ENCODE results near the gene HMOX1. TPM values are rescaled to one million over a fixed set of nuclear protein-coding genes. Genes with fewer than 3 reads are reported as not detected.

The HMOX1 gene
- total RNA-seq, 1 donor from 2014 or later = 1.6 TPM

DNA sequence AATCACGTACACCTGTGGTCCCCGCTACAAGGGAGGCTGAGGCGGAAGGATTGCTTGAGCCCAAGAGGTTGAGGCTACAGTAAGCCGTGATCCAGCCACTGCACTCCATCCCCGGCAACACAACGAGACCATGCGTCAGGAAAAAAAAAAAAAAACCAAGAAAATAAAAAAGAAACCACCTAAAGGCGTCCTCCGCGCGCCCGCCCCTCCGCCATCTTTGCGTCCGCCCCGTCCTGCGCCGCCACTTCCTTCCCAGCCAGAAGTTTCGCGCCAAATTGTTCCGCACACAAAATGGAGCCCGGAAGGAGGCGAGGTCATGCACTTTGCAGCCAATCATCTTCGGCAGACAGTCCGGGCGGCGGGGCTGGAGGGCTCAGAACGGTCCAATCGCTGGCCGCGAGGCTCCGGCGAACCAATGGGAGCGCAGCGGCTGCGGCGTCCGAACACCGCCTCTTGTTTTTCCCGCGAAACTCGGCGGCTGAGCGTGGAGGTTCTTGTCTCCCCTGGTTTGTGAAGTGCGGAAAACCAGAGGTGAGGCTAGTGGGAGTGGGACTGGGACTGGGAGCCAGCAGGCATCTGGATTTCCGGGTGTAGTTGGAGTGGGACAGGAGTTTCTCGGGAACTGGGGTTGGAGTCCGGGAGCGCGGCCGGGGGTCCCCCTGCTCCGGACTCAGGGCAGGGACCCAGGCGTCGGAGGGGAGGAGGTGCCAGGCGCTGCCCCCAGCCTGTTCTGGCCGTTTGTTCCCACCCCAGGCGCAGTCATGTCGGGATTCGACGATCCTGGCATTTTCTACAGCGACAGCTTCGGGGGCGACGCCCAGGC, 19.0 kb downstream of the HMOX1 start, which contains the start of gene MCM5:
Gene MCM5 (plus strand): TSS at position 463 of the 823 bp plus-strand sequence. CDS start 299 bp downstream, at position 762.
- TF ChIP-seq, protein P1, sequence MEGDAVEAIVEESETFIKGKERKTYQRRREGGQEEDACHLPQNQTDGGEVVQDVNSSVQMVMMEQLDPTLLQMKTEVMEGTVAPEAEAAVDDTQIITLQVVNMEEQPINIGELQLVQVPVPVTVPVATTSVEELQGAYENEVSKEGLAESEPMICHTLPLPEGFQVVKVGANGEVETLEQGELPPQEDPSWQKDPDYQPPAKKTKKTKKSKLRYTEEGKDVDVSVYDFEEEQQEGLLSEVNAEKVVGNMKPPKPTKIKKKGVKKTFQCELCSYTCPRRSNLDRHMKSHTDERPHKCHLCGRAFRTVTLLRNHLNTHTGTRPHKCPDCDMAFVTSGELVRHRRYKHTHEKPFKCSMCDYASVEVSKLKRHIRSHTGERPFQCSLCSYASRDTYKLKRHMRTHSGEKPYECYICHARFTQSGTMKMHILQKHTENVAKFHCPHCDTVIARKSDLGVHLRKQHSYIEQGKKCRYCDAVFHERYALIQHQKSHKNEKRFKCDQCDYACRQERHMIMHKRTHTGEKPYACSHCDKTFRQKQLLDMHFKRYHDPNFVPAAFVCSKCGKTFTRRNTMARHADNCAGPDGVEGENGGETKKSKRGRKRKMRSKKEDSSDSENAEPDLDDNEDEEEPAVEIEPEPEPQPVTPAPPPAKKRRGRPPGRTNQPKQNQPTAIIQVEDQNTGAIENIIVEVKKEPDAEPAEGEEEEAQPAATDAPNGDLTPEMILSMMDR (IDR thresholded peaks at IDR 0.05; ENCODE audit: unreplicated experiment) = no peak
- DNase-seq (ENCODE audit: low spot score in 2 of 2, unreplicated experiment in 2 of 2) = peak; percentile 89 to 94
- Mint-ChIP-seq H3K27me3 (ENCODE audit: low read depth) (no peaks in the 10 kb centered on the region), H3K9me3 (no peaks in the 10 kb centered on the region), H3K4me3 (peak within 1 kb of the TSS; percentile 99), H3K4me1 (peaks cover 26% of the 10 kb centered on the region), H3K27ac (peak within 1 kb of the TSS; percentile 95), H3K36me3 (peaks cover 3% of the 10 kb centered on the region)

GRCh38 chr22:35400501-35400790, 19.6 kb downstream of the HMOX1 start:
- Mint-ChIP-seq H3K4me1 (peaks cover 26% of the 10 kb centered on the region), H3K27me3 (ENCODE audit: low read depth) (no peaks in the 10 kb centered on the region), H3K9me3 (no peaks in the 10 kb centered on the region), H3K27ac (no peak overlapping the region), H3K36me3 (peaks cover 3% of the 10 kb centered on the region), H3K4me3 (peak overlapping the region; percentile 99)
- TF ChIP-seq, protein P1 (IDR thresholded peaks at IDR 0.05; ENCODE audit: unreplicated experiment) = no peak
- no peak for DNase-seq (ENCODE audit: low spot score in 2 of 2, unreplicated experiment in 2 of 2)

GRCh38 chr22:35401863-35402262, 21.0 kb downstream of the HMOX1 start:
- H3K4me3 Mint-ChIP-seq = peak overlapping the region; percentile 73

DNA sequence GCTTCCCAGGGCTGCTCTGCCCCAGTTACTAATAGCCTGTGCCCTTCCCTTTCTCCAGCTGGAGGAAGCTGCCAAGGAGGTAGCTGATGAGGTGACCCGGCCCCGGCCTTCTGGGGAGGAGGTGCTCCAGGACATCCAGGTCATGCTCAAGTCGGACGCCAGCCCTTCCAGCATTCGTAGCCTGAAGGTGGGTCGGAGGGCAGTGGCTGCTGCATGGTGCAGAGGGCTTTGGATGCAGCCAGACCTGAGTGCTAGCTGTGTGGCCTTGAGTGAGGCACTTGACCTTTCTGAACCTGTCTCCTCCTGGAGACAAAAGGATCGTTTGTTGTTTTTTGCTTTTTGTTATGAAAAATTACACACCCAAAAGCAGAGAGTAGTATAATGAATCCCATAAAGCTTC, 22.5 kb downstream of the HMOX1 start:
- H3K27ac Mint-ChIP-seq = no peak overlapping the region
- H3K27me3 Mint-ChIP-seq (ENCODE audit: low read depth) = no peaks in the 10 kb centered on the region
- peaks cover 20% of the 10 kb centered on the region for H3K36me3 Mint-ChIP-seq
- TF ChIP-seq, protein P1 (IDR thresholded peaks at IDR 0.05; ENCODE audit: unreplicated experiment) = no peak
- no peak for DNase-seq (ENCODE audit: low spot score in 2 of 2, unreplicated experiment in 2 of 2)
- no peak overlapping the region for H3K4me3 Mint-ChIP-seq
- peaks cover 23% of the 10 kb centered on the region for H3K4me1 Mint-ChIP-seq
- no peaks in the 10 kb centered on the region for H3K9me3 Mint-ChIP-seq

More at GRCh38 chr22:35401863-35402262, 21.0 kb downstream of the HMOX1 start:
- TF ChIP-seq, protein P1 (IDR thresholded peaks at IDR 0.05; ENCODE audit: unreplicated experiment) = no peak
- H3K27ac Mint-ChIP-seq = no peak overlapping the region
- H3K4me1 Mint-ChIP-seq = peaks cover 26% of the 10 kb centered on the region
- peaks cover 9% of the 10 kb centered on the region for H3K36me3 Mint-ChIP-seq
- no peak for DNase-seq (ENCODE audit: low spot score in 2 of 2, unreplicated experiment in 2 of 2)
- no peaks in the 10 kb centered on the region for H3K27me3 Mint-ChIP-seq (ENCODE audit: low read depth)
- no peaks in the 10 kb centered on the region for H3K9me3 Mint-ChIP-seq

- no peak overlapping the region for H3K27ac Mint-ChIP-seq
- peaks cover 23% of the 10 kb centered on the region for H3K4me1 Mint-ChIP-seq
- no peak for DNase-seq (ENCODE audit: low spot score in 2 of 2, unreplicated experiment in 2 of 2)
- no peaks in the 10 kb centered on the region for H3K27me3 Mint-ChIP-seq (ENCODE audit: low read depth)
- H3K9me3 Mint-ChIP-seq = no peaks in the 10 kb centered on the region
- TF ChIP-seq, protein P1 (IDR thresholded peaks at IDR 0.05; ENCODE audit: unreplicated experiment) = no peak
- H3K36me3 Mint-ChIP-seq = peaks cover 22% of the 10 kb centered on the region
- no peak overlapping the region for H3K4me3 Mint-ChIP-seq
Measured at GRCh38 chr22:35404176-35404575, 23.3 kb downstream of the HMOX1 start.
